Subcutaneous abdominal adipose tissue (tissue), 5 donors: ENCODE data around the gene HPSE.
"Not testable (repeated sequence)": the region's sequence is repeated elsewhere in the genome, so short reads cannot be mapped to it uniquely, and the experiment has no call there.

Experiments
- H3K27ac ChIP-seq: one replicate; pipeline ENCODE4 v1.7.0; 2013; ENCODE audit warnings: low read depth, mild to moderate bottlenecking, inconsistent platforms, low read length, moderate library complexity
- H3K27me3 ChIP-seq, 5 donors: one replicate each; pipeline ENCODE4 v1.7.0; 2013; ENCODE audit warnings: low read length in 5 of 5, inconsistent platforms in 1 of 5; ENCODE audit not compliant: control insufficient read depth in 5 of 5, insufficient read depth in 4 of 5
- H3K36me3 ChIP-seq, 5 donors: one replicate each; pipeline ENCODE4 v1.7.0; 2013; ENCODE audit warnings: low read length in 5 of 5; ENCODE audit not compliant: control insufficient read depth in 5 of 5, insufficient read depth in 5 of 5
- H3K4me1 ChIP-seq, 5 donors: one replicate each; pipeline ENCODE4 v1.7.0; 2013; ENCODE audit warnings: low read length in 5 of 5, mild to moderate bottlenecking in 3 of 5, moderate library complexity in 1 of 5; ENCODE audit not compliant: control insufficient read depth in 5 of 5, insufficient read depth in 5 of 5
- H3K4me3 ChIP-seq, 5 donors: one replicate each; pipeline ENCODE4 v1.7.0; 2013; ENCODE audit warnings: low read length in 5 of 5, low read depth in 1 of 5
- H3K9ac ChIP-seq, 5 donors: one replicate each; pipeline ENCODE4 v1.7.0; 2013; ENCODE audit warnings: low read length in 5 of 5, mild to moderate bottlenecking in 4 of 5, moderate library complexity in 3 of 5
- H3K9me3 ChIP-seq, 5 donors: one replicate each; pipeline ENCODE4 v1.7.0; 2013; ENCODE audit warnings: low read length in 5 of 5; ENCODE audit not compliant: control insufficient read depth in 5 of 5
- donor health status: healthy.
- donor health status: healthy.
- donor health status: healthy.
- donor health status: healthy.
- donor health status: healthy.

HPSE gene

GRCh38 chr4:83339573-83339972 lies 4.9 kb upstream of the HPSE start:
- peaks cover 0 to 3% (median 2%) of the 10 kb centered on the region in 5 donors for H3K27me3 ChIP-seq
- H3K27ac ChIP-seq = no peak overlapping the region
- peaks cover 0 to 6% (median 0%) of the 10 kb centered on the region in 5 donors for H3K9me3 ChIP-seq
- no peak overlapping the region for H3K9ac ChIP-seq
- no peaks in the 10 kb centered on the region for H3K36me3 ChIP-seq
- peaks cover 0 to 13% (median 11%) of the 10 kb centered on the region in 5 donors for H3K4me1 ChIP-seq
- H3K4me3 ChIP-seq = no peak overlapping the region

DNA sequence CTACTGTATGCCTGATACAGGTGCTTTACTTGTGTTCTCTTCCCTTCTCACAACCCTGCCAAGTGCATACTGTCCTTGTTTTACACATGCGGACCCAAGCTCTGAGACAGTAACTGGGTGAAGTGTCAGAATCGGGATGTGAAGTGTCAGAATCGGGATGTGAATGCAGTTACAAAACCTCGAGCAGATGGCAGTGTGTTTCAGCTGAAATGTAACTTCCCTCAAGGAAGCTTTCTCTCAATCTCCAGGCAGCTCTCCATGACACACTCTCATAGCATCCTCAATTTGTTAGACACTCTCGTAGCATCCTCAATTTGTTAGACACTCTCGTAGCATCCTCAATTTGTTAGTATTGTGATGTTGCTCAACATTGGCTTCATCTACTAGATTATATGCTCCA lies 1.1 kb upstream of the HPSE start:
- Histone ChIP-seq H3K36me3 (no peaks in the 10 kb centered on the region), H3K4me1 (peaks cover 0 to 22% (median 16%) of the 10 kb centered on the region in 5 donors), H3K9me3 (peaks cover 0 to 6% (median 0%) of the 10 kb centered on the region in 5 donors), H3K9ac (no peak overlapping the region), H3K27me3 (peaks cover 0 to 11% (median 4%) of the 10 kb centered on the region in 5 donors), H3K4me3 (no peak overlapping the region), H3K27ac (no peak overlapping the region)

DNA sequence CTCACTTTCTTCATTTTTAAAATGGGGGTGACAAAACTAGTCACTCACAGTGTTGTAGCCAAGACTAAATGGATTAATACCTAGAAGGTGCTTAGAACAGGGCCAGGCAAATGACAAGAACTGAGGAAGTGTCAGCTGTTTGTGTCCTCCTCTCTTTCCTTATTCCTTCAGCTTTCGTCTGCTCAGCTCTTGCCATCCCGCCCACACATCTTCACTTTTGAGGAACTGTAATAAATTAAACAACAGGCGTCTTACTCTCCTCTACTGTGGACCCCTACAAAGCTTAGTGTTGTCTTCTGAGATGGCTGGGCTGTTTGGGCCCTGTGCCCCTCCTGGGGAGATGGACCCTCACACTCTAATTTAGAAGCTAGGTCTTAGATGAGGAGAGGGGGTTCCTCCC lies 2.7 kb downstream of the HPSE start:
- H3K36me3 ChIP-seq = no peaks in the 10 kb centered on the region

GRCh38 chr4:83329521-83330110 lies 5.0 kb downstream of the HPSE start:
- peaks cover 0 to 13% (median 4%) of the 10 kb centered on the region in 5 donors for H3K27me3 ChIP-seq
- no peak overlapping the region for H3K4me3 ChIP-seq
- H3K27ac ChIP-seq = no peak overlapping the region
- H3K36me3 ChIP-seq = no peaks in the 10 kb centered on the region
- H3K9me3 ChIP-seq = no peaks in the 10 kb centered on the region
- no peak overlapping the region for H3K9ac ChIP-seq
- H3K4me1 ChIP-seq = peaks cover 0 to 13% (median 6%) of the 10 kb centered on the region in 5 donors

More for the DNA sequence above, 2.7 kb downstream of the HPSE start:
- no peaks in the 10 kb centered on the region for H3K9me3 ChIP-seq
- no peak overlapping the region for H3K4me3 ChIP-seq
- no peak overlapping the region for H3K9ac ChIP-seq
- H3K4me1 ChIP-seq = peaks cover 0 to 26% (median 16%) of the 10 kb centered on the region in 5 donors
- peaks cover 2 to 15% (median 4%) of the 10 kb centered on the region in 5 donors for H3K27me3 ChIP-seq
- H3K27ac ChIP-seq = no peak overlapping the region

GRCh38 chr4:83328521-83329187 lies 6.0 kb downstream of the HPSE start:
- H3K9me3 ChIP-seq = no peaks in the 10 kb centered on the region
- H3K27ac ChIP-seq = no peak overlapping the region
- H3K36me3 ChIP-seq = no peaks in the 10 kb centered on the region
- H3K27me3 ChIP-seq = peaks cover 0 to 6% (median 2%) of the 10 kb centered on the region in 5 donors
- H3K4me1 ChIP-seq = peaks cover 0 to 6% (median 0%) of the 10 kb centered on the region in 5 donors
- H3K9ac ChIP-seq = no peak overlapping the region
- H3K4me3 ChIP-seq = no peak overlapping the region

GRCh38 chr4:83326546-83326945 lies 8.1 kb downstream of the HPSE start:
- H3K9me3 ChIP-seq = no peaks in the 10 kb centered on the region
- H3K27ac ChIP-seq = no peak overlapping the region
- no peak overlapping the region for H3K9ac ChIP-seq
- H3K36me3 ChIP-seq = no peaks in the 10 kb centered on the region
- no peak overlapping the region for H3K4me3 ChIP-seq
- H3K27me3 ChIP-seq = peaks cover 0 to 4% (median 0%) of the 10 kb centered on the region in 5 donors
- H3K4me1 ChIP-seq = peaks cover 0 to 3% (median 0%) of the 10 kb centered on the region in 5 donors

DNA sequence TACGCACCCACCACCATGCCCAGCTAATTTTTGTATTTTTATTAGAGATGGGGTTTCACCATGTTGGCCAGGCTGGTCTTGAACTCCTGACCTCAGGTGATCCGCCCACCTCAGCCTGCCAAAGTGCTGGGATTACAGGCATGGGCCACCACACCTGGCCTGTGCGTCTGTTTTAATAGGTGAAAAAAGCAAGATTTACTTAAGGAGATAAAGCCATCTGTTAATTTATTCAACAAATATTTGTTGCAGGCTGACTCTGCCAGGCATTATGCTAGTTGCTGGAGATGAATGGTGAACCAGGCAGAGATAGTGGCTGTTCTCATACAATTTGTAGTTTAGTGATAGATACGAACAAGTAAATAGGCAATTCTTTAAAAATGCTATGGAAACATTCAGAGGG lies 9.3 kb downstream of the HPSE start:
- H3K4me3 ChIP-seq, H3K9ac ChIP-seq, H3K27me3 ChIP-seq: not testable (repeated sequence)

DNA sequence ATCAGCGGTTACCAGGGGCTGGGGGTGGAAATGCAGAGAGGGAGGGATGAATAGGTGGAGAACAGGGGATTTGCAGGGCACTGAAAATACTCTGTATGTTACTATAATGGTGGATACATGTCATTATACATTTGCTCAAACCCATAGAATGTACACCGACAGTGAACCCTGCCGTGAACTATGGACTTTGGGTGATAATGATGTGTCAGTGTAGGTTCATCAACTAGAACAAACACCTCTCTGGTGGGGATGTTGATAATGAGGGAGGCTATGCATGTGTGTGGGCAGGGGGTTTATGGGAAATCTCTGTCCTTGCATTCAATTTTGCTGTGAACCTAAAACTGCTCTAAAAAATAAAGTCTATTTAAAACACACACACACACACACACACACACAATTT lies 11.5 kb downstream of the HPSE start:
- Histone ChIP-seq H3K27me3 (no peaks in the 10 kb centered on the region), H3K9ac (no peak overlapping the region), H3K36me3 (no peaks in the 10 kb centered on the region), H3K4me1 (peaks cover 0 to 3% (median 0%) of the 10 kb centered on the region in 5 donors), H3K4me3 (no peak overlapping the region), H3K9me3 (no peaks in the 10 kb centered on the region), H3K27ac (no peak overlapping the region)

More for the DNA sequence above, 9.3 kb downstream of the HPSE start:
- H3K4me1 ChIP-seq, H3K9me3 ChIP-seq, H3K27ac ChIP-seq, H3K36me3 ChIP-seq: not testable (repeated sequence)

- no peak overlapping the region for H3K4me3 ChIP-seq
- H3K27me3 ChIP-seq = no peaks in the 10 kb centered on the region
- no peak overlapping the region for H3K9ac ChIP-seq
- no peaks in the 10 kb centered on the region for H3K36me3 ChIP-seq
- H3K4me1 ChIP-seq = peaks cover 0 to 3% (median 0%) of the 10 kb centered on the region in 5 donors
- H3K9me3 ChIP-seq = no peaks in the 10 kb centered on the region
- H3K27ac ChIP-seq = no peak overlapping the region
Measured at GRCh38 chr4:83320548-83320947, 14.1 kb downstream of the HPSE start.

DNA sequence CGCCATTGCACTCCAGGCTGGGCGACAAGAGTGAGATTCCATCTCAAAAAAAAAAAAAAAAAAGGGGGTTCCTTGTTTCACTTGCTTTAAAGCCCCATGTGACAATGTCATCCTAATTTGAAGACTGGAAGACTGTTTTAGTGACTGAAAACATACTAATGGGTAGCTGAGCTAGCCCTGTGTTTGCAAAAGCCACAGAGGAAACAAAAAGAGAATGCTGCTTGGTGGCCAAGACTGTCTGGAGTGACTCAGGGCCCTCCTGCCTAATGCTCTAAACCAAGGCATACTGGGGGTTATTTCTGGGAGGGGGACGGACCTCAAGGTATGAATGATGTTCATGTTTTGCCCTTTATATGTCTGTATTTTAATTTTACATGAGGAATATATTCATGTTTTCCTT lies 16.0 kb downstream of the HPSE start:
- no peak overlapping the region for H3K4me3 ChIP-seq
- no peak overlapping the region for H3K9ac ChIP-seq
- no peaks in the 10 kb centered on the region for H3K36me3 ChIP-seq
- H3K9me3 ChIP-seq = no peaks in the 10 kb centered on the region
- no peak overlapping the region for H3K27ac ChIP-seq
- peaks cover 0 to 3% (median 0%) of the 10 kb centered on the region in 5 donors for H3K4me1 ChIP-seq
- H3K27me3 ChIP-seq = no peaks in the 10 kb centered on the region
